Measurements from ENCODE around the gene PPP1R3C. TPM values are rescaled to one million over a fixed set of nuclear protein-coding genes. Genes with fewer than 3 reads are reported as not detected.

The PPP1R3C gene
- total RNA-seq (2014; rRNA removed; shearing (Covaris generic)) (1.6 and 1.8 TPM in 2 replicates), polyA plus RNA-seq (2016; fragmentation: Nextera tagmentation; extraction: Ambion mirVana) (0.91 and 0.94 TPM in 2 replicates)
- long read RNA-seq, result 0 reads

- peaks cover 6% of the 10 kb centered on the region; the same call in 1 of the 2 replicates for H3F3A ChIP-seq (replicated peaks; ENCODE audit: low read depth)
- no peaks in the 10 kb centered on the region; the same call in 1 of the 2 replicates for H4K20me1 ChIP-seq (replicated peaks; ENCODE audit: insufficient read depth)
- 0 out of 3 replicates have a peak, but pooled peaks cover 3% of the 10 kb centered on the region for H3K36me3 Mint-ChIP-seq (ENCODE audit: low read depth)
- ATAC-seq (peak; percentile 96), DNase-seq (ENCODE audit: low spot score) (peak; percentile 92)
- H3K36me3 ChIP-seq (ENCODE audit: insufficient read depth), result no peaks in the 10 kb centered on the region
- peaks cover 9% of the 10 kb centered on the region for H3K4me1 Mint-ChIP-seq
- no peak within 1 kb of the TSS for H3K27ac Mint-ChIP-seq
- peak within 1 kb of the TSS; percentile 78 for H3K4me2 ChIP-seq
- H2AFZ ChIP-seq, result peak within 1 kb of the TSS; percentile 100
- peaks cover 30% of the 10 kb centered on the region for H3K27me3 ChIP-seq (ENCODE audit: insufficient read depth)
- TF ChIP-seq ZNF114 (CRISPR knock-in tag; IDR thresholded peaks at IDR 0.05) (no peak), NANOG (IDR thresholded peaks at IDR 0.05; ENCODE audit: borderline replicate concordance) (no peak), EZH2phosphoT487 (IDR thresholded peaks at IDR 0.05; ENCODE audit: unreplicated experiment) (no peak), CTCF (conservative IDR thresholded peaks at IDR 0.05; ENCODE audit: low read depth in 2 of 2) (peak; percentile 24 to 42; a peak in 3 of 4 replicates), EZH2 (IDR thresholded peaks at IDR 0.05; ENCODE audit: low read depth, unreplicated experiment) (no peak), POLR2AphosphoS5 (IDR thresholded peaks at IDR 0.05; ENCODE audit: low read depth) (peak; percentile 73), ZNF331 (CRISPR knock-in tag; IDR thresholded peaks at IDR 0.05; ENCODE audit: low read depth) (no peak), REST (IDR thresholded peaks at IDR 0.05; ENCODE audit: unreplicated experiment) (no peak), JUNB (IDR thresholded peaks at IDR 0.05; ENCODE audit: unreplicated experiment) (no peak), CREB1 (CRISPR knock-in tag; IDR thresholded peaks at IDR 0.05; ENCODE audit: low read depth) (no peak), ZNF462 (CRISPR knock-in tag; IDR thresholded peaks at IDR 0.05) (no peak)
- peak within 1 kb of the TSS; percentile 80 for H3K4me3 Mint-ChIP-seq
- no peaks in the 10 kb centered on the region for H3K9me3 Mint-ChIP-seq
- H3K4me1 ChIP-seq (ENCODE audit: insufficient read depth), result peaks cover 6% of the 10 kb centered on the region
- peaks cover 28% of the 10 kb centered on the region for H3K27me3 Mint-ChIP-seq (ENCODE audit: insufficient read depth, low read depth, poor library complexity)
- no peaks in the 10 kb centered on the region for H3K79me2 ChIP-seq (replicated peaks; ENCODE audit: insufficient read depth)
- no peak within 1 kb of the TSS for H3K27ac ChIP-seq (ENCODE audit: low read depth)
- H3K4me3 ChIP-seq, result peak within 1 kb of the TSS; percentile 62
- H3K9me2 ChIP-seq (ENCODE audit: insufficient read depth), result no peaks in the 10 kb centered on the region; the same call in 1 of the 2 replicates
Measured at GRCh38 chr10:91632671-91633550, at the start of gene PPP1R3C. TSS of gene PPP1R3C (minus strand) at chr10:91633071. CDS start at chr10:91632969, 102 bp downstream.

Measured in GM23338 (cell line).